ENCODE results near the gene INHBE.

DNA sequence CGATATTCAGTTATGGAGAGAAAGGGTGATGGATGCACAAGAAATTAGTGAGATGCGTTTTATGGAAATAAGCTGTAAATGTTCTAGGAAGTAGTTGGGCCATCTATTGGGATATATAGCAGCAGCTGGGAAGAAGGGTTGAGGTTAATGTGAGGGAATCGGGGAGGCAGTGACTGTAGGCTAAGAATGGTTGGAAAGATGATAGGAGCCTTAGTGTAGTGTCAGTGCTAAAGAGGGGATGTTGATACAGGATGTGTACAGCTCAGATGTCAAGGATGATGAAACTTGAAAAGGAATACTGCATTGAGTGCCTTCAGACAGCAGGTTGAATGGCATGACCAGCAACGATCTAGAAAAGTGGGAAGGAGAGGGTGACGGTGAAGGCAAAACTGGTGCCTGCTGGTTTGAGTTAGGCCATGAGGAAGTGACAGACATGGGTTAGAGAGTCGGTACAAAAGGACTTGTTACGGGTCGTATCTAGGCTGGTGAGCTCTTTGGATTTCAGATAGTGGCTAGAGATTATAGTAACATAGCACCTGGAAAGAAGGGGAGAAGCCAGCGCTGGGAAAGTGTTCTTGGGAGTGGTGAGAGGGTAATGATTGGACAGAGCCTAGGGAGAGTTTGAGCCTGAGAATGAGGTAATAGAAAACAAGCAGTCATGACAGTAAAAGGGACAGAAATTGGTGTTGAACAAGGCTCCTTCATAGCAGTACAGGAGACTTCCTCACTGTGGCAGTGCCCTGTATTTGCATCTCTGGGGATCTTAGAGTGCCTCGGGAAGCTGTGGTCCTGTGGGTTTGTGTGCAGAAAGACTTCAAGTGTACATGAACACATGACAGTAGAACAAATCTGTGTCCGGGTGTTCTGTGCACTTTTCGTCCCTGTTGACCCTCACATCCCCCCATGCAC lies 42.4 kb downstream of the INHBE start:
- TF ChIP-seq TAF1 (IDR thresholded peaks at IDR 0.05; ENCODE audit: borderline replicate concordance, insufficient read depth, low read length) = no peak
- no peak; the same call in 1 of the 2 replicates for TF ChIP-seq POLR2AphosphoS5 (IDR thresholded peaks at IDR 0.05; ENCODE audit: low read depth, low read length)
- TF ChIP-seq, protein P1, sequence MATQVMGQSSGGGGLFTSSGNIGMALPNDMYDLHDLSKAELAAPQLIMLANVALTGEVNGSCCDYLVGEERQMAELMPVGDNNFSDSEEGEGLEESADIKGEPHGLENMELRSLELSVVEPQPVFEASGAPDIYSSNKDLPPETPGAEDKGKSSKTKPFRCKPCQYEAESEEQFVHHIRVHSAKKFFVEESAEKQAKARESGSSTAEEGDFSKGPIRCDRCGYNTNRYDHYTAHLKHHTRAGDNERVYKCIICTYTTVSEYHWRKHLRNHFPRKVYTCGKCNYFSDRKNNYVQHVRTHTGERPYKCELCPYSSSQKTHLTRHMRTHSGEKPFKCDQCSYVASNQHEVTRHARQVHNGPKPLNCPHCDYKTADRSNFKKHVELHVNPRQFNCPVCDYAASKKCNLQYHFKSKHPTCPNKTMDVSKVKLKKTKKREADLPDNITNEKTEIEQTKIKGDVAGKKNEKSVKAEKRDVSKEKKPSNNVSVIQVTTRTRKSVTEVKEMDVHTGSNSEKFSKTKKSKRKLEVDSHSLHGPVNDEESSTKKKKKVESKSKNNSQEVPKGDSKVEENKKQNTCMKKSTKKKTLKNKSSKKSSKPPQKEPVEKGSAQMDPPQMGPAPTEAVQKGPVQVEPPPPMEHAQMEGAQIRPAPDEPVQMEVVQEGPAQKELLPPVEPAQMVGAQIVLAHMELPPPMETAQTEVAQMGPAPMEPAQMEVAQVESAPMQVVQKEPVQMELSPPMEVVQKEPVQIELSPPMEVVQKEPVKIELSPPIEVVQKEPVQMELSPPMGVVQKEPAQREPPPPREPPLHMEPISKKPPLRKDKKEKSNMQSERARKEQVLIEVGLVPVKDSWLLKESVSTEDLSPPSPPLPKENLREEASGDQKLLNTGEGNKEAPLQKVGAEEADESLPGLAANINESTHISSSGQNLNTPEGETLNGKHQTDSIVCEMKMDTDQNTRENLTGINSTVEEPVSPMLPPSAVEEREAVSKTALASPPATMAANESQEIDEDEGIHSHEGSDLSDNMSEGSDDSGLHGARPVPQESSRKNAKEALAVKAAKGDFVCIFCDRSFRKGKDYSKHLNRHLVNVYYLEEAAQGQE (IDR thresholded peaks at IDR 0.05; ENCODE audit: insufficient read depth in 1 of 2, low read depth in 2 of 2, low read length in 2 of 2) = no peak
- TF ChIP-seq FOXP2 (optimal IDR thresholded peaks at IDR 0.05; ENCODE audit: borderline replicate concordance, extremely low read depth, extremely low read length, insufficient read depth) = no peak
- no peak for TF ChIP-seq SIN3A (IDR thresholded peaks at IDR 0.05; ENCODE audit: borderline replicate concordance, insufficient read depth, low read length)

Measured in PFSK-1 (cell line).